Astrocyte (in vitro differentiated cells and primary cell): Measurements from ENCODE around the gene TRMT112. TPM values are rescaled to one million over a fixed set of nuclear protein-coding genes. Genes with fewer than 3 reads are reported as not detected.

Source experiments
- DNase-seq: peaks from one replicate; pipeline ENCODE4 v3.0.0-alpha.2; 2010; ENCODE audit warnings: low read depth
- FAIRE-seq: peaks from 2 replicates; lab custom pipeline; 2011; peaks lifted over from hg19 to GRCh38; lab: Jason Lieb, UNC
- H2AFZ ChIP-seq: 2 replicates; pipeline ENCODE4 v1.6.0; 2012; ENCODE audit warnings: low read depth, low read length, inconsistent platforms
- H3K27ac ChIP-seq: 2 replicates; pipeline ENCODE4 v1.5.1; 2011; ENCODE audit warnings: low read depth, low read length, inconsistent platforms
- H3K27me3 ChIP-seq: 2 replicates; pipeline ENCODE4 v1.6.0; 2011; ENCODE audit warnings: low read length, inconsistent platforms; ENCODE audit not compliant: insufficient read depth
- H3K36me3 ChIP-seq: 2 replicates; pipeline ENCODE4 v1.5.1; 2011; ENCODE audit warnings: low read length, inconsistent platforms; ENCODE audit not compliant: insufficient read depth
- H3K4me1 ChIP-seq: 2 replicates; pipeline ENCODE4 v1.5.1; 2011; ENCODE audit warnings: low read length, inconsistent platforms; ENCODE audit not compliant: insufficient read depth
- H3K4me2 ChIP-seq: 2 replicates; pipeline ENCODE4 v1.6.0; 2012; ENCODE audit warnings: low read length, inconsistent platforms
- H3K4me3 ChIP-seq: 2 replicates; pipeline ENCODE4 v1.5.1; 2011; ENCODE audit warnings: low read depth, mild to moderate bottlenecking, low read length, inconsistent platforms; ENCODE audit not compliant: insufficient read depth
- H3K79me2 ChIP-seq: 2 replicates; pipeline ENCODE4 v1.6.0; 2012; ENCODE audit warnings: mild to moderate bottlenecking, low read length, inconsistent platforms; ENCODE audit not compliant: insufficient read depth
- H3K9ac ChIP-seq: 2 replicates; pipeline ENCODE4 v1.6.0; 2012; ENCODE audit warnings: mild to moderate bottlenecking, low read length, inconsistent platforms
- H3K9me3 ChIP-seq: 2 replicates; pipeline ENCODE4 v1.5.1; 2012; ENCODE audit warnings: low read depth, mild to moderate bottlenecking, low read length, inconsistent platforms; ENCODE audit not compliant: insufficient read depth
- H4K20me1 ChIP-seq: 2 replicates; pipeline ENCODE4 v1.6.0; 2012; ENCODE audit warnings: low read length, inconsistent platforms; ENCODE audit not compliant: insufficient read depth
- H3K27ac Mint-ChIP-seq: one replicate; pipeline ENCODE4 v1.8.0; 2021; ENCODE audit warnings: mild to moderate bottlenecking, mixed read lengths; ENCODE audit not compliant: unreplicated experiment
- H3K27me3 Mint-ChIP-seq: one replicate; pipeline ENCODE4 v1.8.0; 2021; ENCODE audit warnings: low read depth, mixed read lengths; ENCODE audit not compliant: unreplicated experiment
- H3K36me3 Mint-ChIP-seq: one replicate; pipeline ENCODE4 v1.8.0; 2021; ENCODE audit warnings: low read depth, mixed read lengths; ENCODE audit not compliant: unreplicated experiment
- H3K4me1 Mint-ChIP-seq: one replicate; pipeline ENCODE4 v1.8.0; 2021; ENCODE audit warnings: low read depth, mixed read lengths; ENCODE audit not compliant: unreplicated experiment
- H3K4me3 Mint-ChIP-seq: one replicate; pipeline ENCODE4 v1.8.0; 2021; ENCODE audit warnings: mild to moderate bottlenecking, moderate library complexity, mixed read lengths; ENCODE audit not compliant: unreplicated experiment
- H3K9me3 Mint-ChIP-seq: one replicate; pipeline ENCODE4 v1.8.0; 2021; ENCODE audit warnings: mild to moderate bottlenecking, mixed read lengths; ENCODE audit not compliant: unreplicated experiment
- EZH2 ChIP-seq: IDR thresholded peaks from 2 replicates; pipeline ENCODE4 v1.6.1; 2012; ENCODE audit warnings: mild to moderate bottlenecking, low read length, inconsistent platforms; ENCODE audit not compliant: insufficient read depth
- total RNA-seq: library from RNA; stranded (reverse); gene quantifications from 2 replicates; pipeline ENCODE4 v1.2.1, GENCODE V29; 2021
- TF ChIP-seq, protein P1 (sequence below): IDR thresholded peaks from 2 replicates; pipeline ENCODE4 v1.5.1; 2011; ENCODE audit warnings: low read depth, mild to moderate bottlenecking, inconsistent platforms, low read length, moderate library complexity; ENCODE audit not compliant: insufficient read depth

TRMT112 gene
- total RNA-seq, 1 donor from 2014 or later, result 146 TPM

DNA sequence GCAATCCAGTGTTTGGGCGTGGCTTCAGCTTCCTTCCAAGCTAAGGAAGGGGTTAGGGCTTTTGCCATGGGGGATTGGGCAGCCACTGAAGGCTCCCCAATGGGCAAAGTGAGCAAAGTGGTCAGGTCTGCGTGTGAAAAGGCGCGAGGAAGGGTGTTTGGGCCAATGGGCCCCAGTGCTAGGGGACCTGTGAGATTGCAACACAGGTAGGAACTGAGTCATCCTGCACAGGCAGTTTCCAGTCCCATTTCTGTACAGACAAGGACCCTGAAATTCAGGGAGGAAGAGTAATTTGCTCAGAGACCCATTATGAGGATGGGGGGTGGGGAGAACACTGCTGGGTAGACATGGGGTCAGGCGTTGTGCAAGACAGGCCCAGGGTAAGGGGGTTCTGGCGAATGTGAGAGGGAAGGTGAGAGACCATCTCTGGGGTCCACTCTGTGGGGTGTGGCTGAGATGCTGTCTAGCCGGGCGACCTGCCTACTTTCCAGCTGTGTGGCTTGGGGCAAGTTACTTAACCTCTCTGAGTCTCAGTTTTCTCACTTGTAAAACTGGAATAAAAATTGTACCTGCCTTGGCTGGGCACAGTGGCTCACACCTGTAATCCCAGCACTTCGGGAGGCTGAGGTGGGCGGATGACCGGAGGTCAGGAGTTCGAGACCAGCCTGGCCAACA lies 30.0 kb upstream of the TRMT112 start:
- no peaks in the 10 kb centered on the region for H3K9me3 Mint-ChIP-seq
- H3K9me3 ChIP-seq, result no peaks in the 10 kb centered on the region
- no peak overlapping the region for H3K4me2 ChIP-seq
- peaks cover 18% of the 10 kb centered on the region for H3K27me3 Mint-ChIP-seq
- H3K9ac ChIP-seq, result no peak overlapping the region
- peaks cover 1% of the 10 kb centered on the region for H3K4me1 ChIP-seq
- FAIRE-seq (no peak), DNase-seq (no peak)
- H3K36me3 Mint-ChIP-seq, result no peaks in the 10 kb centered on the region
- H3K4me3 Mint-ChIP-seq, result no peak overlapping the region
- H4K20me1 ChIP-seq, result no peaks in the 10 kb centered on the region
- no peaks in the 10 kb centered on the region for H3K79me2 ChIP-seq
- no peak overlapping the region for H3K4me3 ChIP-seq
- H3K27ac ChIP-seq, result no peak overlapping the region
- H3K4me1 Mint-ChIP-seq, result no peaks in the 10 kb centered on the region
- H3K27ac Mint-ChIP-seq, result no peak overlapping the region
- H2AFZ ChIP-seq, result no peak overlapping the region
- no peaks in the 10 kb centered on the region for H3K36me3 ChIP-seq
- H3K27me3 ChIP-seq, result no peaks in the 10 kb centered on the region
- TF ChIP-seq, protein P1, sequence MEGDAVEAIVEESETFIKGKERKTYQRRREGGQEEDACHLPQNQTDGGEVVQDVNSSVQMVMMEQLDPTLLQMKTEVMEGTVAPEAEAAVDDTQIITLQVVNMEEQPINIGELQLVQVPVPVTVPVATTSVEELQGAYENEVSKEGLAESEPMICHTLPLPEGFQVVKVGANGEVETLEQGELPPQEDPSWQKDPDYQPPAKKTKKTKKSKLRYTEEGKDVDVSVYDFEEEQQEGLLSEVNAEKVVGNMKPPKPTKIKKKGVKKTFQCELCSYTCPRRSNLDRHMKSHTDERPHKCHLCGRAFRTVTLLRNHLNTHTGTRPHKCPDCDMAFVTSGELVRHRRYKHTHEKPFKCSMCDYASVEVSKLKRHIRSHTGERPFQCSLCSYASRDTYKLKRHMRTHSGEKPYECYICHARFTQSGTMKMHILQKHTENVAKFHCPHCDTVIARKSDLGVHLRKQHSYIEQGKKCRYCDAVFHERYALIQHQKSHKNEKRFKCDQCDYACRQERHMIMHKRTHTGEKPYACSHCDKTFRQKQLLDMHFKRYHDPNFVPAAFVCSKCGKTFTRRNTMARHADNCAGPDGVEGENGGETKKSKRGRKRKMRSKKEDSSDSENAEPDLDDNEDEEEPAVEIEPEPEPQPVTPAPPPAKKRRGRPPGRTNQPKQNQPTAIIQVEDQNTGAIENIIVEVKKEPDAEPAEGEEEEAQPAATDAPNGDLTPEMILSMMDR, result no peak
- no peak for TF ChIP-seq EZH2

DNA sequence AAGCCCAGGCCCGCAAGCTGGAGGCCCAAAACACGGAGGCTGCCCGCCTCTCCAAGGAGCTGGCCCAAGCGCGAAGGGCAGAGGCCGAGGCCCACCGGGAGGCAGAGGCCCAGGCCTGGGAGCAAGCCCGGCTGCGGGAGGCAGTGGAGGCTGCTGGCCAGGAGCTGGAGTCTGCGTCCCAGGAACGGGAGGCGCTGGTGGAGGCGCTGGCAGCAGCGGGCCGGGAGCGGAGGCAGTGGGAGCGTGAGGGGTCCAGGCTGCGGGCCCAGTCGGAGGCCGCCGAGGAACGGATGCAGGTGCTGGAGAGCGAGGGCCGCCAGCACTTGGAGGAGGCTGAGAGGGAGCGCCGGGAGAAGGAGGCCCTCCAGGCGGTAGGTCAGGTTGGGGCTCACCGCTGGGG lies 27.4 kb upstream of the TRMT112 start:
- H2AFZ ChIP-seq, result no peak overlapping the region
- H3K9me3 Mint-ChIP-seq, result no peaks in the 10 kb centered on the region
- peaks cover 17% of the 10 kb centered on the region for H3K27me3 Mint-ChIP-seq
- H3K36me3 ChIP-seq, result no peaks in the 10 kb centered on the region
- H3K79me2 ChIP-seq, result no peaks in the 10 kb centered on the region
- no peaks in the 10 kb centered on the region for H4K20me1 ChIP-seq
- no peaks in the 10 kb centered on the region for H3K4me1 Mint-ChIP-seq
- DNase-seq (no peak), FAIRE-seq (no peak)
- TF ChIP-seq, protein P1, result no peak
- TF ChIP-seq EZH2, result no peak
- no peak overlapping the region for H3K4me3 ChIP-seq
- no peak overlapping the region for H3K27ac Mint-ChIP-seq
- no peak overlapping the region for H3K4me2 ChIP-seq
- no peaks in the 10 kb centered on the region for H3K27me3 ChIP-seq
- H3K4me1 ChIP-seq, result peaks cover 8% of the 10 kb centered on the region
- no peak overlapping the region for H3K4me3 Mint-ChIP-seq
- no peaks in the 10 kb centered on the region for H3K36me3 Mint-ChIP-seq
- no peaks in the 10 kb centered on the region for H3K9me3 ChIP-seq
- no peak overlapping the region for H3K27ac ChIP-seq
- H3K9ac ChIP-seq, result no peak overlapping the region
